ENCODE results near the gene SLC35D3. TPM values are rescaled to one million over a fixed set of nuclear protein-coding genes. Genes with fewer than 3 reads are reported as not detected.
"Not testable (repeated sequence)": the region's sequence is repeated elsewhere in the genome, so short reads cannot be mapped to it uniquely, and the experiment has no call there.

Gene SLC35D3
- polyA plus RNA-seq, 3 donors, result 0.06 to 0.52 TPM; not detected in 1

DNA sequence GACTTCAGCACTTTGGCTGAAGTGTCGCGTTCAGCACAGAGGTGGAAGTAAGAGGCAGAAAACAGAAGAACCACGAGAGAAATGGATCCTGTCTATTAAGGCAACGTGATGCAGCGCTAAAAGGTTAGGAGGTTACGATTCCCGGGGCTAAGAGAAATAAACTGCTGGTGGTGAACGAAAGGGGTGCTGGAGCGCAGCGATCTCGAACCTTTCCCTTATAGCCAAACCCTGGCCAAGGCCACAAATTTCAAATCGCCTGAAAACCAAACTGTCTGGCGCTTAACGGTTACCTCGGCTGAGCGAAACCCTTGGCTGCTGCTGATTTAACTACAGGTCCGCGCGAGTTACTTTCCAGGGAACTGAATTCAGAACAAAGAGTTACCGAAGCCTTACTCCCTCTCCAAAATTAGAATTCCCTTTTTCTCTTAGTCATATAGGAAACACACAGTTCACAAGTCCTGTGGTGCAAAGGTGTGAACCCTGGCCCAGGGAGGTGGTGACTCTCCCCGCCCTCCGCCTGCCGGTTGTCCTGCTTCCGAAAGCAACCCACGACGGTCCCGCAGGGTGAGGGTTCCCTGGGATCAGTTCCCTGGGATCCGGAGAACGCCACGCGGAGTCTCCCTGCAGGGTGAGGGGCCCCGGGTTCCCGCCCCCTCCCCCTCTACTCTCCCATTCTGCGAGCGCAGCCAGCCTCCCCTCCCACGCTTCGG is 1.3 kb upstream of the SLC35D3 start:
- WGBS, 3 donors, result 4 to 5% (median 4%) methylated on average over 37 of the region's 37 CpGs
- no peak overlapping the region for H3K27ac ChIP-seq (ENCODE audit: low read depth, low read length)

- 0 to 1% (median 1%) methylated on average over 52 to 59 of the region's 59 CpGs for WGBS, 3 donors
- H3K27ac ChIP-seq (ENCODE audit: low read depth, low read length), result no peak overlapping the region
Measured at GRCh38 chr6:136921381-136921935, 643 bp upstream of the SLC35D3 start.

DNA sequence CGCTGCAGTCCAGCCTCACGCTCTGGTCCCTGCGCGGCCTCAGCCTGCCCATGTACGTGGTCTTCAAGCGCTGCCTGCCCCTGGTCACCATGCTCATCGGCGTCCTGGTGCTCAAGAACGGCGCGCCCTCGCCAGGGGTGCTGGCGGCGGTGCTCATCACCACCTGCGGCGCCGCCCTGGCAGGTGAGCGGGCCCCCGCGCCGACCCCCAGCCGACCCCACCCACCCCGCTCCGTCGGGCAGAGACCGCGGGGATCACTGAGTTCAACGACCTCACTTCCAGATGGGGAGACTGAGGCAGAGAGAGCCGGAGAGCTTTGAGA is 545 bp downstream of the SLC35D3 start:
- H3K27ac ChIP-seq (ENCODE audit: low read depth, low read length), result no peak overlapping the region
- WGBS, 3 donors, result 1 to 3% (median 2%) methylated on average over 27 to 29 of the region's 29 CpGs

- no peak overlapping the region for H3K27ac ChIP-seq (ENCODE audit: low read depth, low read length)
- WGBS, 3 donors, result 6 to 34% (median 11%) methylated on average over 48 to 65 of the region's 65 CpGs
Measured at GRCh38 chr6:136923116-136923953, 1.2 kb downstream of the SLC35D3 start.

DNA sequence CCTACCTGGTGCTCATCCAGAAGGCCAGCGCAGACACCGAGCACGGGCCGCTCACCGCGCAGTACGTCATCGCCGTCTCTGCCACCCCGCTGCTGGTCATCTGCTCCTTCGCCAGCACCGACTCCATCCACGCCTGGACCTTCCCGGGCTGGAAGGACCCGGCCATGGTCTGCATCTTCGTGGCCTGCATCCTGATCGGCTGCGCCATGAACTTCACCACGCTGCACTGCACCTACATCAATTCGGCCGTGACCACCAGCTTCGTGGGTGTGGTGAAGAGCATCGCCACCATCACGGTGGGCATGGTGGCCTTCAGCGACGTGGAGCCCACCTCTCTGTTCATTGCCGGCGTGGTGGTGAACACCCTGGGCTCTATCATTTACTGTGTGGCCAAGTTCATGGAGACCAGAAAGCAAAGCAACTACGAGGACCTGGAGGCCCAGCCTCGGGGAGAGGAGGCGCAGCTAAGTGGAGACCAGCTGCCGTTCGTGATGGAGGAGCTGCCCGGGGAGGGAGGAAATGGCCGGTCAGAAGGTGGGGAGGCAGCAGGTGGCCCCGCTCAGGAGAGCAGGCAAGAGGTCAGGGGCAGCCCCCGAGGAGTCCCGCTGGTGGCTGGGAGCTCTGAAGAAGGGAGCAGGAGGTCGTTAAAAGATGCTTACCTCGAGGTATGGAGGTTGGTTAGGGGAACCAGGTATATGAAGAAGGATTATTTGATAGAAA is 2.0 kb downstream of the SLC35D3 start:
- H3K27ac ChIP-seq (ENCODE audit: low read depth, low read length), result no peak overlapping the region
- WGBS, 3 donors, result 63 to 78% (median 72%) methylated on average over 40 of the region's 40 CpGs

DNA sequence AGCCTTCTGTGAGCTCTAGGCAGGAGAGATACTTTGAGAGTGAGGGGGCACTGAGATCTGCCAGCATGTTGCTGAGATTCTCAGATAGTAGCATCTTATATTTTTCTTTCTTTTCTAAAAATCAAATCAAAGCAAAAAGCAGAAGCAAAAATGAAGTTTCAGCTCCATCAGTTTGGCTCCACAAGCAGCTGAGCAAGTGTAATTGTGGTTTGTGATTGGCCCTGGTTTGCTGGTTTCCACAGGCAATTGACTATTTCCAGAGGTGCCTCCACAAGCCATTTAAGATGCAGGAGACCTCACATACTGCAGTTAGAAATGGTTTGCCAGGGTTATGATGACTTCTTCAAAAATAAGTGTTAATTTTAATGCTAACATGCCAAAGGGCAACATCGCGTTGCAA is 4.3 kb downstream of the SLC35D3 start:
- WGBS, 3 donors, result 92 to 97% (median 94%) methylated on average over 2 of the region's 2 CpGs
- no peak overlapping the region for H3K27ac ChIP-seq (ENCODE audit: low read depth, low read length)

- WGBS, 3 donors, result 62 to 87% (median 82%) methylated on average over 3 of the region's 3 CpGs
- no peak overlapping the region for H3K27ac ChIP-seq (ENCODE audit: low read depth, low read length)
Measured at GRCh38 chr6:136927292-136927691, 5.2 kb downstream of the SLC35D3 start.

DNA sequence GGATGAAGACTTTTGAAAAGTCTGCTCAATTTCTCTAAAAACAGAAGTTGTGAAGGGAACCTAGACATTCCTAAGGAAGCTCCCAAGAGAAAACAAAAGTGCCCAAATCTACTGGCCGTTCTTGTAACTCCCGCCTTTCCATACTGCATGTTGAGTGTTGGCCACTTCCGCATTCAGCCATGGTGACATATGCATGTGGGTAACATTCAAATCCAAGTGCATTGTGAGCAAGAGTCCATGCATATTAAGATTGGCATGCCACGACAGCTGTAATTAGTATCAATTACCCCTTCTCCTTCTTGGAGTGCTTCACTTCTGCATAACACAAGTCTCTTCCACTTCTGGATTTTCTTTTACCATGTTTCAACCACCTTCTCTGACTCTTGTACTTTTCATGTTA is 8.4 kb downstream of the SLC35D3 start:
- no peak overlapping the region for H3K27ac ChIP-seq (ENCODE audit: low read depth, low read length)
- 96% methylated on average over 4 of the region's 4 CpGs for WGBS, 3 donors

- H3K27ac ChIP-seq (ENCODE audit: low read depth, low read length), result no peak overlapping the region
- 63 to 91% (median 82%) methylated on average over 2 of the region's 2 CpGs for WGBS, 3 donors
Measured at GRCh38 chr6:136932599-136932998, 10.5 kb downstream of the SLC35D3 start.

GRCh38 chr6:136945072-136945471 is 23.0 kb downstream of the SLC35D3 start:
- H3K27ac ChIP-seq (ENCODE audit: low read depth, low read length), result no peak overlapping the region
- WGBS, 3 donors, result 71 to 83% (median 78%) methylated on average over 1 of the region's 1 CpG

DNA sequence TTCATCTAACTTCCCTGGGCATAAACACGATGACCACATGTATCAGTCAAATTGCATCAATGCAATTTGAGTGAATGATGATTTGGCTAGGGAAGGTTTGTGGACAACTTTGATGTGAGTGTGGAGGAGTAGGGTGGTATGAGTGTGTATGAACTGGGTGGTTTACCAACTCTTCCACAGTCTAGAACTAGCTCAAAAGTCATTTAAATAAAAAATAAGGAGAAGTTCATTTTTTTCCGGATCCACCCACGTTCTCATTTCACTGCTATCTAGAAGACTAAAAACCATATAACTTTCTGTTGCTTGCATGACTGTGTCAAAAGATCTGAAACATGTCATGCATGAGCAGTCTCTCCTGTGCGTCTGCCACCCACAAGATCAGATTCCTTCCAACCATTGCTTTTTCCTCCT is 23.6 kb downstream of the SLC35D3 start:
- H3K27ac ChIP-seq (ENCODE audit: low read depth, low read length), result no peak overlapping the region
- 64 to 82% (median 78%) methylated on average over 4 of the region's 4 CpGs for WGBS, 3 donors

GRCh38 chr6:136947037-136947436 is 24.9 kb downstream of the SLC35D3 start:
- 54 to 66% (median 58%) methylated on average over 9 of the region's 9 CpGs for WGBS, 3 donors
- no peak overlapping the region for H3K27ac ChIP-seq (ENCODE audit: low read depth, low read length)

- WGBS, 3 donors, result 88 to 92% (median 90%) methylated on average over 3 of the region's 3 CpGs
- not testable (repeated sequence) for H3K27ac ChIP-seq (ENCODE audit: low read depth, low read length)
Measured at GRCh38 chr6:136949957-136950356, 27.9 kb downstream of the SLC35D3 start.

GRCh38 chr6:136950436-136951126 is 28.5 kb downstream of the SLC35D3 start:
- H3K27ac ChIP-seq (ENCODE audit: low read depth, low read length), result no peak overlapping the region
- WGBS, 3 donors, result 80 to 89% (median 87%) methylated on average over 4 of the region's 4 CpGs

DNA sequence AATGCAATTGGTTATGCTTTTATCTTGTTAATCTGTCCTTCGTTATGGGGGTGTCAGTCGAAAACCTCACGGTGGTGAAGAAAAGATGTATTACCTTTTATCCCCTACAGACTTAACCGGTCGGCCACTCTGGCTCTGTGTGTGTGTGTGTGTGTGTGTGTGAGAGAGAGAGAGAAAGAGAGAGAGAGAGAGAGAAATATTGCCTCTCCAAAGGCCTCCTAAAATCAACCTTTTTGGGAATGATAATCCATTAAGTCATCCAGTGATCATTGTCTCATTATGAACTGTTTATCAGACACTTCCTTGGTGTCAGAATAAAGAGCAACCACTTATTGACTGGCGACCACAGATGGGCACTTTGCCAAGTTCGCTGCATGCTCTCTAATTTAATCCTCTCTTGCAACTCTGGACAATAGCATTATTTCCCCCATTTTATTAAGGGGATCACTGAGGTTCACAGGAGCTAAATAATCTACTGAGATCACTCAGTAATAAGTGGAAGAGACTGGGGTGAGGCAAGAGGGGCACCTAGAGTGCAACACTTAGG is 30.7 kb downstream of the SLC35D3 start:
- 59 to 71% (median 61%) methylated on average over 7 of the region's 7 CpGs for WGBS, 3 donors

DNA sequence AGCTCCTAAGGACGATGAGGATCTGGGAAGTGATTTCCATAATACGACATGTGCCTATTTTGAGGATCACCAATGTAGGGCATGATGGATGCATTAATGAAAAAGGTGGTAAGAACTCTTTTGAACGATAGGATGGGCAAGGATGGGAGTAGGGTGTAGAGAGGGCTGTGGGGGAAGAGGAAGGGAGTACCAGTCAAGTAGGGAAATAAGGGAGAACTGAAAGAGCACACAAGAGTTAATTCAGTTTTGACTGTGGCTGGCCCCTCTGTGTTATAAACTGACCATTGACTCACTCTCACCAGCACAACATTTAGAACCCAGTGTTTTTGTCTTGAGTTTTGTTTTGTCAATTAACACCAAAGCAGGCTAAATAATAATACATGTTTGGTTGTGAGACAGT is 33.0 kb downstream of the SLC35D3 start:
- H3K27ac ChIP-seq (ENCODE audit: low read depth, low read length), result no peak overlapping the region
- WGBS, 3 donors, result 88 to 92% (median 92%) methylated on average over 3 of the region's 3 CpGs

More for the DNA sequence above, 30.7 kb downstream of the SLC35D3 start:
- no peak overlapping the region for H3K27ac ChIP-seq (ENCODE audit: low read depth, low read length)

DNA sequence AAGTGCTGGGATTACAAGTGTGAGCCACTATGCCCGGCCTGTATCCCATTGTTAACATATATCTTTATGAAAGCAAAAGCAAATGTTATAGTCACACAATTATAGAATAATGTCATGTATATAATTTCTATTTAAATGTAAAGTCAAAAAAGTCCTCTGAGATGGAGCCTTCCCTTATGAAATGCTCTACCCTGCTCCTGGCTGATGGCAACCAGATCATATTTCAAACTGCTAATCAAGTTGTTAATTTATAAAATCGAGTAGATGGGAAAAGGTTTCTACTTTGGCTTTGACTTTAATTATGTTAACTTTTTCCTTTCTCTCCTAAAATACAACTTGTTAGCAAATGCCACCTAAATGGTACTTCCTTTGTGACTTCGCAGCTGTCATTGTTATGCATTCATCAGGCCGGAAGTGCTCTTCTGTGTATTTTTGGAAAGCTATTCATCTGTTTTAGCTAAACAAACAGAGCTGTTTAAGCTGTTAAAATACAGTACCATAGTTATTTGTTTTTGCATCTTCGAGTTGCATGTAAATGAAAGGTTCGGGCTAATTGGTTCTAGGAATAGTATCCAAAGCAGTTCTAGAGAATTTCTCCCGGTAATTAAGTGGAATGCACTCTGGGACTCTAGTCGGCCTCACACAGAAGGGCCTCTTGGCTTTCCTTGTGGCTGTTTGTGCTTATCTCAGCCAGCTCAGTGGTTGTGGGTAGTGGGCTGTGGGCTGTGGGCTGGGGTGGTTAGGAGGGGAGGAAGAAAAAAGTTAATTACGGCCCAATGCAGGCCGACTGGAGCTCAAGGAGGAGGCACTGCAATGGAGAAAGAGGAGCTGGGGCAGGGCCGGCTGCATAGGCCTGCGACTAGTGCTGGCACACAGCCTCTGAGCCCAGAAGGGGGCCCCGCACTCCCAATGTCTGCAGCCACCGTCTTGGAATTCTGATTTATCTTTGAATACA is 34.8 kb downstream of the SLC35D3 start:
- WGBS, 3 donors, result 43 to 66% (median 50%) methylated on average over 14 of the region's 14 CpGs
- H3K27ac ChIP-seq (ENCODE audit: low read depth, low read length), result no peak overlapping the region
